HG03064 (cell line): ENCODE results near the gene PAEP.

Experiments used
- ATAC-seq: cut with Tn5 transposase; IDR thresholded peaks from one replicate; pipeline ENCODE4 v1.9.1; 2021; ENCODE audit warnings: low read depth; ENCODE audit not compliant: unreplicated experiment

Gene PAEP

DNA sequence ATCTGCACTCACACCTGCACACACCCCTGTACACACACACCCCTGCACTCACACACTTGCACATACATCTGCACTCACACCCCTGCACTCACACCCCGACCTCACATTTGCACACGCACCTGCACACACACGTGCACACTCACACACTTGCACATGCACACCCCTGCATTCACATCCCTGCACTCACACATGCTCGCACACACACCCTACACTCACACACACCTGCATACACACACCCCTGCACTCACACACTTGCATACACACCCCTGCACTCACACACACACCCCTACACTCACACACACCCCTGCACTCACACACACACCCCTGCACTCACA is 50.3 kb downstream of the PAEP start:
- no peak for ATAC-seq

DNA sequence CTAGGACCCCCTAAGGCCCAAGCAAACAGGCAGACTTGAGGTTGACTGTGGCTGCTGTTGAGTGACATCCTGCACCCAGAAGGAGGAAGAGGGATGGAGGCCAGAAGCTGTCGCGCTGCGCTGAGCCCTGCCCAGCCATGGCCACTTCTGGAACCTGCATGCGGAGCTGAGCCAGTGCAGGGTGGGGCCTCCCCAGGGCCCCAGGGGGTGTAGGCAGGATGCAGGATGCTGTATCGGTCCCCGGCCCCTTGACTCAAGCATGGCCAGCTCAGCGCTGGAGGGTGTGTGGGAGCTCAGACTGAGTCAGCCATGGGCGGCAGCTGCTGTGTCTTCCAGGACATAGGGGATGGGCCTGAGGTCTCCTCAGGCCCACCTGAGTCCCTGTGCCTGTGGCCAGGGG is 50.9 kb downstream of the PAEP start:
- no peak for ATAC-seq

DNA sequence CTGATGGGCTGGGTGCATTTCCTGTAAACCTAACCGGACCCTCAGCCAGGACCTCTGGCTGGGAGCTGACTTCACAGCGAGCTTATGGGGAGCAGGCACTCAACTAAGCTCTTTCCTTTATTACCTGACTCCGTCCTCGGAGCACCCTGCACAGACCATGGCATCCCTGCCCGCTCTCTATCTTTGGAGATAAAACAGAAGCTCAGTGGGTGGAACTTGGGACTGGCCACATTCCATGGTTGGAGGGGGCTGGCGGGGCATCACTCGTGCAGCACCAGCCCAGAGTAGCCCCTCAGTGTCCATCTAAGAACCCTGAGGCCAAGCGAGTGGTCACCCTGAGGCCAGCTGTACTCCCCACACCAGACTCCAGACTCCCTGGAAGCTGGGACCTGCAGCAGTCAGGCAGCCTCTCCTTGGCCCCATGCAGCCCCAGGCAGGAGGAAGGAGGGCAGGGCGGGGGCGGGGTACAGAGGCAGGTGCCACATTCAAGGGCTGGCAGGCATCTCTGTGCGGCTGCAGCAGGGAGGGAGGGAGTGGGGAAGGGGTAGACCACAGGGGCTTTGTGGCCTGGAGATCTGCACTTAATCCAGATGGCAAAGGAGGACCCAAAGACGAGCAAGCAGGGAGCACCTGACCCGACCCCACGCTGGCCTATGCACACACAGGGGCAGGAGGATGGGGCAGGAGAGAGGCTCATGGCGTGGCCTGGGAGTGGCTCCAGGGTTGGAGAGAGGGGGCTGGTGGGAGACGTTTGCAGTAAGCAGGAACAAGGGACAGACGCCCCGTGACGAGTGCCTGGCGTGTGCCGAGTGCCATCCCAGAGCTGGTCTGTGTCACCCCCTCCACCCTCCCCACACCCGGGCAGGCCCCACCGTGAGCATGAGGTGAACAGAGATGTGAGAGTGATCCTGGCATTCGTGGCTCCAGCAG is 51.7 kb downstream of the PAEP start:
- no peak for ATAC-seq

DNA sequence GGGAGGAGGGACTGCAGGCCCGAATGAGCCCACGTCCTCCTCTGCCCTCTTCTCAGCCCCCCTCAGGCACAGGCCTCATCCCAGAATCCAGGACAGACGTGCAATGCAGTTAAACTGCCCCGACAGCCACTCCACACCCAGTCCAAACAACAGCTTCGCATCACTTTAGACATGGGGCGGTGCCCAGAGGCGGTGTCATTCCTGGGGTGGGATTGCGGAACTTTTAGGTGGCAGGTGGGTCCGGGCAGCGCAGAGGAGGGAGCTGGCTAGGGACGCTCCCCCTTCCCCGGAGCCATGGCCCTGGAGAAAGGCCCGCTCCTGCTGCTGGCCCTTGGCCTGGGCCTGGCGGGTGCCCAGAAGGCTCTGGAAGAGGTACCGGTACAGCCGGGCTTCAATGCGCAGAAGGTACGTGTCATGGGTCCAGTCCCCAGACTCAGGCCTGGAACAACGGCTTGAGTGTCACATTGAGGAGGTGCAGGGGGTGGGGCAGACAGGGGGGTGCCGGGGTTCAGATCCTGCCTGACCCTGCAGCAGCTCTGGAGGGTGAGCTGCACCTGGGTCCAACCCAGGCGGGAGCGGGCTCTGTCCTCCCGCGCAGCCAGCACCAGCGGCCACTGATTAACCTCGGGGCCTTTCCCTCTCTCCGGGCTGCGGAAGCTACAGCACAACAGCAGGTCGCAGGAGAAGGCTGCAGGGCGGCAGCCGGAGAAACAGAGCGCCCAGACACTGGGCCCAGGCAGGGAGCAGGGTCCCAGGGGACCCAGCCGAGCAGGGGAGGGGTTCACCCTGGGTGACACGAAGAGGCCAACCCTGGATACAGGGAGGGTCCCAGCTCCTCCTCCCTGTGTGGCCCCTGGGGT is 52.6 kb downstream of the PAEP start:
- no peak for ATAC-seq

DNA sequence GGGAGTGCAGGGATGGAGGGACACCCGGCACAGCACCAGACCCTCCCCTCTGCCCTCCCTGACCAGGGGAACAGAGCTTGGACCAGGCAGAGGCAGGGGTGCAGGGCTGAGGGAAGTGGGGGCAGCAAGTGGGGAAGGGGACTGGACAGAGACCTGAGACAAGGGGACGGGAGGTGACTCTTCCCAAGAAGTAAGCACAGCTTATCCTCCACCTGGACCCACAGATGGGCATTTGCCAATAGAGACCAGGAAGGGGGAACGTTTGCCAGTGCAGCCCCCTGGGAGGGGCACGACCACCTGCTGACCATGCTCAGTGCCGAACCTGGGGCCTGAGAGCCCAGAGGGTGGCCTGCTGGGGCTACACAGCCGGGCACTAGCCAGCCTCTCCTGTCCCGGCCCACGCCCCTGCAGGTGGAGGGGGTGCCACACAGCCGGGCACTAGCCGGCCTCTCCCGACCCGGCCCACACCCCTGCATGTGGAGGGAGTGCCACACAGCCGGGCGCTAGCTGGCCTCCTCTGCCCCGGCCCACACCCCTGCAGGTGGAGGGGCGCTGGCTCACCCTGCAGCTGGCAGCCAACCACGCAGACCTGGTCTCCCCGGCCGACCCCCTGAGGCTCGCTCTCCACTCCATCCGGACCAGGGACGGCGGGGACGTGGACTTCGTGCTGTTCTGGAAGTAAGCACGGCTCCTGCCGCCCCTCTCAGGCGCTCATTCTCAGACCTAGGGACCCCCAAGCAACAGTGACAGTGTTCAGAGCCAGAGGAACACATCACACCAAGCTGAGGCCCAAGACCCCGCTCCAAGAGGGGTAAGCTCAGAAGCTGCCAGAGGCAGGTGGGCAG is 53.5 kb downstream of the PAEP start:
- ATAC-seq, result no peak

DNA sequence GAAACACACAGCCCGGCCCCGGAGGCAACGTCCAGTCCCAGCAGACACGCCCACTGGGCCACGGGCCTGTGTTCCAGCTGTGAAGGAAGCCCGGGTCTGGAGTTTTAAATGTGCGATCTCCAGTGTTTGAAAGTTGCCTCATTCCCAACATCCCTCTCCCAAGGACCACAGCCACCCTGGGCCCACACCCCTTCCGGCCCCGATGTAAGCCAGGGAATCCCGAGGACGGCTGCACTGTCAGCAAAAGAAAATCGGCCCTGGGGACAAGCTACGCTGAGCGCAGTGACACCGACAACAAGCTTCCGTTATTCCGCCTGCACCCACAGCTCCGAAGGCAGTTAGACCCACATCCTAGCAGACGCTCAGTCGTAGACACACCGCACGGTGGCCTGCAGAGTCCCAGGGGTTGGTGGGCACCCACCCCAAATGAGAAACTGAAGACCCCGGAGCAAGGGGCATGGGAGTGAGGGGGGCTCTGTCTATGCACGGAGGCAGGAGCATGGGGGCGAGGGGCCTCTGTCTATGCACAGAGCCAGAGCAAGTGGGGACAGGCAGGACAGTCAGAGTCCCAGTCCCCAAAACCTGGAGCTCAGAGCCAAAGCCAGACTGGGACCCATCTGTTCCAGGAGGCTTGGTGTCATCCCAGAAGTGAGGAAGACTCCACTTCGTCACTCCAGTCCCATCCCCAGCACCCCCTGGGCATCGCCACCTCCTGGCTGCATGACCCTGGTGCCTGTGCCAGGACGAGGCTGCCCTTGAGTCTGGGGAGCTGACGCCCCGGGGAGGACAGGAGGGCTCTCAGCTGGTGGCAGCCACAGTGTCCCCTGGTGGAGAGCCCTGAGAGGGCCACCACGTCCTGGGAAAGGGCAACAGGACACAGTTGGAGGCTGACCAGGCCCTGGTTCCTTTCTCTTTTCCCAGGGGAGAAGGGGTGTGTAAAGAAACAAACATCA is 54.4 kb downstream of the PAEP start:
- ATAC-seq, result no peak
